IMR-90 (cell line): ENCODE measurements around the gene HTR2B. TPM values are rescaled to one million over a fixed set of nuclear protein-coding genes. Genes with fewer than 3 reads are reported as not detected.

Experiments
- ATAC-seq: fragments of 200-7000 bp; cut with Tn5 transposase; 2 replicates; pipeline ENCODE4 v1.9.1; 2020; ENCODE audit warnings: low read depth, mild to moderate bottlenecking, moderate library complexity
- BruUV-seq: library from RNA; stranded (reverse); fragments of 400-500 nt; replicated peaks from 2 replicates; lab custom pipeline; 2021; lab: Mats Ljungman, UMichigan
- CTCF ChIA-PET: fragments of 300-600 bp; formaldehyde crosslinking; extraction: SDS; loops from one replicate; lab custom pipeline; 2021; ENCODE audit warnings: antibody characterized with exemption; lab: Yijun Ruan, JAX
- POLR2A ChIA-PET: fragments of 300-600 bp; sonication (Branson Sonifier 250); formaldehyde crosslinking; loops from one replicate; lab custom pipeline; 2022; ENCODE audit warnings: antibody characterized with exemption; ENCODE audit not compliant: unreplicated experiment; lab: Charles Lee
- DNase-seq: peaks from one replicate; pipeline ENCODE4 v3.0.0; 2013
- H2AFZ ChIP-seq: replicated peaks from 2 replicates; pipeline ENCODE3; 2013; ENCODE audit warnings: low read length, mild to moderate bottlenecking; ENCODE audit not compliant: poor library complexity
- H2AK5ac ChIP-seq: 2 replicates; pipeline ENCODE4 v1.6.1; 2013; ENCODE audit warnings: low read depth, low read length, inconsistent platforms
- H2AK9ac ChIP-seq: replicated peaks from 2 replicates; pipeline ENCODE3; 2013; ENCODE audit warnings: mild to moderate bottlenecking, low read depth, low read length, moderate library complexity; ENCODE audit not compliant: poor library complexity
- H2BK120ac ChIP-seq: 2 replicates; pipeline ENCODE4 v1.6.1; 2013; ENCODE audit warnings: low read depth, low read length, inconsistent platforms
- H2BK15ac ChIP-seq: 3 replicates; pipeline ENCODE4 v1.6.1; 2013; ENCODE audit warnings: low read depth, low read length, inconsistent platforms
- H2BK20ac ChIP-seq: 2 replicates; pipeline ENCODE4 v1.6.1; 2013; ENCODE audit warnings: low read depth, mild to moderate bottlenecking, inconsistent platforms, low read length, moderate library complexity
- H2BK5ac ChIP-seq: 2 replicates; pipeline ENCODE4 v1.6.1; 2013; ENCODE audit warnings: mild to moderate bottlenecking, low read depth, low read length, inconsistent platforms; ENCODE audit not compliant: poor library complexity, severe bottlenecking
- H3K14ac ChIP-seq: replicated peaks from 2 replicates; pipeline ENCODE4 v1.6.1; 2013; ENCODE audit warnings: low read depth, low read length, inconsistent platforms
- H3K18ac ChIP-seq: 2 replicates; pipeline ENCODE4 v1.6.1; 2013; ENCODE audit warnings: low read depth, low read length, control low read depth
- H3K23ac ChIP-seq: 2 replicates; pipeline ENCODE4 v1.6.1; 2013; ENCODE audit warnings: low read depth, low read length, inconsistent platforms
- H3K27ac ChIP-seq: 2 replicates; pipeline ENCODE4 v1.5.1; 2013; ENCODE audit warnings: mild to moderate bottlenecking, control low read depth, low read length; ENCODE audit not compliant: insufficient read depth
- H3K27me3 ChIP-seq: 2 replicates; pipeline ENCODE4 v1.6.1; 2013; ENCODE audit warnings: low read length; ENCODE audit not compliant: control insufficient read depth, insufficient read depth
- H3K36me3 ChIP-seq: 2 replicates; pipeline ENCODE4 v1.6.1; 2013; ENCODE audit warnings: low read length, mixed read lengths; ENCODE audit not compliant: control insufficient read depth, insufficient read depth
- H3K4ac ChIP-seq: 2 replicates; pipeline ENCODE4 v1.6.1; 2013; ENCODE audit warnings: low read depth, low read length, inconsistent platforms
- H3K4me1 ChIP-seq: 2 replicates; pipeline ENCODE4 v1.6.1; 2013; ENCODE audit warnings: low read length, mixed read lengths; ENCODE audit not compliant: control insufficient read depth, insufficient read depth
- H3K4me2 ChIP-seq: 2 replicates; pipeline ENCODE4 v1.6.1; 2013; ENCODE audit warnings: low read depth, mild to moderate bottlenecking, control low read depth, low read length, moderate library complexity
- H3K4me3 ChIP-seq: 2 replicates; pipeline ENCODE4 v1.5.1; 2013; ENCODE audit warnings: low read depth, mild to moderate bottlenecking, control low read depth, low read length, moderate library complexity; ENCODE audit not compliant: insufficient read depth
- H3K56ac ChIP-seq: 2 replicates; pipeline ENCODE4 v1.6.1; 2013; ENCODE audit warnings: low read length, inconsistent platforms; ENCODE audit not compliant: insufficient read depth; ENCODE audit errors: extremely low read depth
- H3K79me1 ChIP-seq, 2 experiments: 2 replicates each; pipeline ENCODE4 v1.6.1; 2013; ENCODE audit warnings: low read length in 2 of 2, inconsistent platforms in 1 of 2, low read depth in 1 of 2
- H3K9ac ChIP-seq: 2 replicates; pipeline ENCODE4 v1.6.1; 2013; ENCODE audit warnings: low read depth, low read length, control low read depth
- H3K9me1 ChIP-seq: 2 replicates; pipeline ENCODE4 v1.6.1; 2013; ENCODE audit warnings: low read length, inconsistent platforms; ENCODE audit not compliant: insufficient read depth
- H3K9me3 ChIP-seq: 2 replicates; pipeline ENCODE4 v1.6.1; 2013; ENCODE audit warnings: low read length; ENCODE audit not compliant: control insufficient read depth, insufficient read depth
- H4K20me1 ChIP-seq: 2 replicates; pipeline ENCODE4 v1.6.1; 2013; ENCODE audit warnings: low read length, inconsistent platforms; ENCODE audit not compliant: insufficient read depth
- H4K5ac ChIP-seq: 2 replicates; pipeline ENCODE4 v1.6.1; 2013; ENCODE audit warnings: mild to moderate bottlenecking, low read depth, low read length, control low read depth
- H4K8ac ChIP-seq, 2 experiments: 2 replicates each; pipeline ENCODE4 v1.6.1; 2013; ENCODE audit warnings: low read depth in 2 of 2, low read length in 2 of 2, control low read depth in 1 of 2, inconsistent platforms in 1 of 2
- H4K91ac ChIP-seq: 2 replicates; pipeline ENCODE4 v1.6.1; 2013; ENCODE audit warnings: low read depth, low read length, inconsistent platforms; ENCODE audit not compliant: insufficient read depth
- BHLHE40 ChIP-seq: fragments of 150-350 bp; IDR thresholded peaks from 2 replicates; pipeline ENCODE4 v1.6.1; 2016; ENCODE audit warnings: mild to moderate bottlenecking, low read depth, low read length
- CEBPB ChIP-seq: IDR thresholded peaks from 2 replicates; pipeline ENCODE4 v1.6.1; 2012; ENCODE audit warnings: low read depth, low read length, improper control_type of control experiment
- CHD1 ChIP-seq: IDR thresholded peaks from 2 replicates; pipeline ENCODE4 v1.6.1; 2012; ENCODE audit warnings: low read depth, low read length, improper control_type of control experiment
- MAZ ChIP-seq: IDR thresholded peaks from 2 replicates; pipeline ENCODE4 v1.6.1; 2012; ENCODE audit warnings: low read depth, mild to moderate bottlenecking, low read length, improper control_type of control experiment, moderate library complexity, borderline replicate concordance
- RAD21 ChIP-seq: IDR thresholded peaks from 2 replicates; pipeline ENCODE4 v1.6.1; 2012; ENCODE audit warnings: low read length, improper control_type of control experiment
- RCOR1 ChIP-seq: IDR thresholded peaks from 2 replicates; pipeline ENCODE4 v1.6.1; 2012; ENCODE audit warnings: mild to moderate bottlenecking, low read length, improper control_type of control experiment; ENCODE audit not compliant: insufficient replicate concordance
- RFX5 ChIP-seq: IDR thresholded peaks from 2 replicates; pipeline ENCODE4 v1.8.0; 2012; ENCODE audit warnings: low read depth, mild to moderate bottlenecking, low read length, moderate library complexity
- SMC3 ChIP-seq: fragments of 150-350 bp; IDR thresholded peaks from 2 replicates; pipeline ENCODE4 v1.6.1; 2016; ENCODE audit warnings: low read depth, mild to moderate bottlenecking, antibody characterized with exemption, low read length, moderate library complexity
- WGBS, 2 experiments: methylation state at CpG; one replicate each; pipeline versions ENCODE4 v1.1.5 to v1.1.7; 2013; ENCODE audit warnings: missing lambda C conversion rate in 2 of 2; ENCODE audit not compliant: insufficient read length in 1 of 2; ENCODE audit errors: extremely low coverage in 2 of 2; 5-methylcytosine and 5-hydroxymethylcytosine counted together
- dilution Hi-C: fragments of 300-500 bp; cut with HindIII; formaldehyde crosslinking; loops from one replicate; pipeline ENCODE4 v1.14.3; 2018; ENCODE audit warnings: low sequenced_read_pairs; ENCODE audit not compliant: unreplicated experiment
- in situ Hi-C: fragments of 300-500 bp; cut with MboI; formaldehyde crosslinking; loops from 3 replicates; pipeline ENCODE4 v1.14.3; 2019; ENCODE audit warnings: low sequenced_read_pairs, inconsistent platforms, mixed read lengths
- intact Hi-C: fragments of 100-400 bp; cut with micrococcal nuclease; formaldehyde crosslinking; loops from 2 replicates; pipeline ENCODE4 v1.10.0; 2022
- polyA plus RNA-seq, 3 experiments: library from polyadenylated mRNA; depleted of rRNA; stranded (reverse); fragments of >200 nt; gene quantifications; 2 replicates each; pipeline ENCODE4 v1.2.3, GENCODE V29; 2012; ENCODE audit warnings: low replicate concordance in 1 of 3
- total RNA-seq: library from RNA; depleted of rRNA; stranded (reverse); fragments of >200 nt; gene quantifications from 2 replicates; pipeline ENCODE4 v1.2.3, GENCODE V29; 2012

The HTR2B gene
- total and polyA plus RNA-seq, 2 of the 4 experiments (the other 2 are of a cell fraction), result 0.26 to 0.72 TPM

- dilution Hi-C loops (no loop called here), in situ Hi-C loops (no loop called here)
- H3K79me1 ChIP-seq, result peaks cover 18 to 64% of the 10 kb centered on the region in 2 experiments; a peak in 3 of 4 replicates
Measured at GRCh38 chr2:231134910-231135655, 10.2 kb upstream of the HTR2B start.

More at GRCh38 chr2:231134910-231135655, 10.2 kb upstream of the HTR2B start:
- Histone ChIP-seq H3K4ac (no peak overlapping the region), H3K14ac (no peak overlapping the region), H3K23ac (no peak overlapping the region), H2BK15ac (no peak overlapping the region), H3K4me3 (no peak overlapping the region), H3K9me3 (no peaks in the 10 kb centered on the region), H3K4me2 (no peak overlapping the region), H2AFZ (no peak overlapping the region), H3K27me3 (no peaks in the 10 kb centered on the region), H3K18ac (no peak overlapping the region), H4K20me1 (no peaks in the 10 kb centered on the region), H3K36me3 (no peaks in the 10 kb centered on the region; the same call in 1 of the 2 replicates), H2BK120ac (peak overlapping the region; percentile 35; the same call in 1 of the 2 replicates), H4K91ac (no peak overlapping the region; the same call in 1 of the 2 replicates), H4K8ac (peak overlapping the region in 1 of 2 experiments; percentile 44; a peak in 1 of 4 replicates), H2AK9ac (no peak overlapping the region), H2BK5ac (peak overlapping the region; percentile 28), H2BK20ac (0 out of 2 replicates have a peak overlapping the region, but pooled peaks have one; percentile 49), H3K27ac (no peak overlapping the region), H2AK5ac (no peak overlapping the region), H4K5ac (no peak overlapping the region), H3K9me1 (peaks cover 4% of the 10 kb centered on the region), H3K4me1 (peaks cover 21% of the 10 kb centered on the region), H3K56ac (no peak overlapping the region), H3K9ac (no peak overlapping the region)
- WGBS, 2 experiments, result no CpG with 5 or more reads among the region's 1 CpG
- ATAC-seq (no peak), DNase-seq (no peak)
- BruUV-seq, result no TSS peak
- CTCF ChIA-PET, result interaction anchor here (1.0 kb wide), 1 partner anchor 9 kb away, joined by 5 read pairs; no protein-coding TSS in a partner anchor
- POLR2A ChIA-PET, result no interaction called here
- TF ChIP-seq SMC3 (no peak), RCOR1 (no peak), BHLHE40 (no peak), CHD1 (no peak), RFX5 (no peak), CEBPB (no peak), MAZ (no peak), RAD21 (no peak)
- intact Hi-C loops, result no loop called here
